WERI-Rb-1 (cell line): Measurements from ENCODE around the gene MRPL49.
A peak's percentile ranks its signal among the peaks of the same experiment; 100 is the strongest.
"Not testable (repeated sequence)": the region's sequence is repeated elsewhere in the genome, so short reads cannot be mapped to it uniquely, and the experiment has no call there.

Source experiments
- DNase-seq: peaks from one replicate; pipeline ENCODE4 v3.0.0-alpha.2; 2020
- H3K27ac ChIP-seq: fragments of 250-450 bp; sonication (Bioruptor Pico); 2 replicates; pipeline ENCODE4 v1.5.1; 2020; ENCODE audit warnings: mild to moderate bottlenecking, moderate library complexity
- H3K27me3 ChIP-seq: fragments of 250-450 bp; sonication (Bioruptor Pico); 2 replicates; pipeline ENCODE4 v1.5.1; 2021; ENCODE audit warnings: mild to moderate bottlenecking, low read depth, moderate library complexity; ENCODE audit not compliant: insufficient read depth, severe bottlenecking
- H3K36me3 ChIP-seq: fragments of 250-450 bp; sonication (Bioruptor Pico); 2 replicates; pipeline ENCODE4 v1.5.1; 2020; ENCODE audit warnings: mild to moderate bottlenecking, moderate library complexity
- H3K4me3 ChIP-seq: 2 replicates; pipeline ENCODE4 v1.5.1; 2011; ENCODE audit warnings: low read depth, mild to moderate bottlenecking, control low read depth, low read length
- H3K9me3 ChIP-seq: fragments of 250-450 bp; sonication (Bioruptor Pico); 2 replicates; pipeline ENCODE4 v1.5.1; 2021; ENCODE audit warnings: mild to moderate bottlenecking, moderate library complexity; ENCODE audit not compliant: severe bottlenecking
- TF ChIP-seq, protein P1 (sequence below): IDR thresholded peaks from 2 replicates; pipeline ENCODE4 v1.5.1; 2011; ENCODE audit warnings: low read depth, mild to moderate bottlenecking, control low read depth, inconsistent platforms, low read length

The MRPL49 gene

GRCh38 chr11:65114538-65115171 is 7.5 kb upstream of the MRPL49 start:
- Histone ChIP-seq H3K36me3 (peaks cover 32% of the 10 kb centered on the region), H3K9me3 (no peaks in the 10 kb centered on the region), H3K27ac (no peak overlapping the region), H3K27me3 (no peaks in the 10 kb centered on the region), H3K4me3 (no peak overlapping the region)
- TF ChIP-seq, protein P1, sequence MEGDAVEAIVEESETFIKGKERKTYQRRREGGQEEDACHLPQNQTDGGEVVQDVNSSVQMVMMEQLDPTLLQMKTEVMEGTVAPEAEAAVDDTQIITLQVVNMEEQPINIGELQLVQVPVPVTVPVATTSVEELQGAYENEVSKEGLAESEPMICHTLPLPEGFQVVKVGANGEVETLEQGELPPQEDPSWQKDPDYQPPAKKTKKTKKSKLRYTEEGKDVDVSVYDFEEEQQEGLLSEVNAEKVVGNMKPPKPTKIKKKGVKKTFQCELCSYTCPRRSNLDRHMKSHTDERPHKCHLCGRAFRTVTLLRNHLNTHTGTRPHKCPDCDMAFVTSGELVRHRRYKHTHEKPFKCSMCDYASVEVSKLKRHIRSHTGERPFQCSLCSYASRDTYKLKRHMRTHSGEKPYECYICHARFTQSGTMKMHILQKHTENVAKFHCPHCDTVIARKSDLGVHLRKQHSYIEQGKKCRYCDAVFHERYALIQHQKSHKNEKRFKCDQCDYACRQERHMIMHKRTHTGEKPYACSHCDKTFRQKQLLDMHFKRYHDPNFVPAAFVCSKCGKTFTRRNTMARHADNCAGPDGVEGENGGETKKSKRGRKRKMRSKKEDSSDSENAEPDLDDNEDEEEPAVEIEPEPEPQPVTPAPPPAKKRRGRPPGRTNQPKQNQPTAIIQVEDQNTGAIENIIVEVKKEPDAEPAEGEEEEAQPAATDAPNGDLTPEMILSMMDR, result no peak
- no peak for DNase-seq

DNA sequence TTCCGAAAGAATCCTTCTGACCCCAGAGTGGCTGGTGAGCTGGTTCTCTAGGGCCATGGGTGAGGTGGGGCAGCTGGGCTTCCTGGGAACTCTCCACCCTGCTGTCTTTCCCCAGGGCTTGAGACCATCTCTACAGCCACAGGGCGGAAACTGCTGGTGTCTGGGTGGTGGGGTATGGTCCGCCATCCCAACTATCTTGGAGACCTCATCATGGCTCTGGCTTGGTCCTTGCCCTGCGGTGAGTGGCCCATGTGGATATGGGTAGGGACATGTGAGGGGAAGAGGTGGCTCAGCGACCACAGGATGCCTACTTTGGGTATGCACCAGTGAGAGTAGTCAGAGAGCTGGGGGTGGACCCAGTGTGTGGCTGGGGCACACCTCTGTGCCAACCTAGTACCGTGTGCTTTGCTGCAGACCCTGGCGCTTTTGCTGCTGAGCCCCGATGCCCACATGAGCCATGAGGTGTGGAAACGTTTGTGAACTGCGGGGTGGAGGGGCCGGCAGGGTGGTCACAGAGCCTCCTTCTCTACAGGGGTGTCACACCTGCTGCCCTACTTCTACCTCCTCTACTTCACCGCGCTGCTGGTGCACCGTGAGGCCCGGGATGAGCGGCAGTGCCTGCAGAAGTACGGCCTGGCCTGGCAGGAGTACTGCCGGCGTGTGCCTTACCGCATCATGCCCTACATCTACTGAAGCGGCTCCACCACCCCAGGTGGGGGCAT is 6.6 kb upstream of the MRPL49 start:
- Histone ChIP-seq H3K27ac (no peak overlapping the region), H3K9me3 (no peaks in the 10 kb centered on the region), H3K36me3 (peaks cover 40% of the 10 kb centered on the region), H3K4me3 (no peak overlapping the region), H3K27me3 (no peaks in the 10 kb centered on the region)
- no peak for DNase-seq
- TF ChIP-seq, protein P1, result no peak

DNA sequence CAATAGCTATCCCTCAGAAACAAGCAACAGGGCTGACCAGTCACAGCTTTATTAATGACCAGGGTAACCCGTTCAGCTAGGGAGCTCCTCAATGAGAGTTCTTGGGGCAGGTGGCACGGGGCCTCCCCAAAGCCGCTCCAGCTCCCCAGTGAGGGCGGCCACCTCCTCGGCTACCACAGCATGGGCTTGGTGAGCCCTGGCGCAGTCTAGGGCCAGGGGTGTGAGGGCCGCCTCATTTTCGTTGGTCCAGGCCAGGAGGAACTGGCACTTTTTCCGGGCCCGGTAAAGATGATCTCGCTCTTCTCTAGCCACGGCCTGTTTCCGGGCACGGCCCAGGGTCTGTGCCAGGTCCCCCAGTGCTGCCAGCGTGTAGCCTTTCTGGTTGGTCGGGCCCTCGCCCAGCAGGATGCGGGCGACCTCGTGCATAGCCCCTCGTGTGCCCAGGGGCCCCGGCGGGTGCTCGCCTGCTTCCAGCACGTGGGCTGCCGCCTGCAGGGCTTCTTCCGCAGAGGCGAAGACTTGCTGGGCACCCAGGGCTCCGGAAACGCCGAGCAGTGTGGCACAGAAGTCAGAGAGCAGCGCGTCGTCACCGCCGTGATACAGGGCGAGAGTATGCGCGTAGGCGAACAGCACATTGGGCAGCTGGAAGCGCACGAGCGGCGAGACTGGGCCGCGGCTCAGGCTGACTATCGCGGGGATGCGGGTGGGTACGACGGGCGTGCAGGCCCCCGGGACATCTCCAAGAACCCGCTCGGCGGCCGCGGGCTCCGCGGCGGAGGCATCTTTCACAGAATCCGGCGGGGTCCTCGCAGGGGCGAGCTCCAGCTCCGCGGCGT is 5.5 kb upstream of the MRPL49 start:
- H3K36me3 ChIP-seq, result peaks cover 51% of the 10 kb centered on the region
- H3K27me3 ChIP-seq, result no peaks in the 10 kb centered on the region
- peak overlapping the region; percentile 84 for H3K27ac ChIP-seq
- no peak for DNase-seq
- H3K4me3 ChIP-seq, result peak overlapping the region; percentile 95
- TF ChIP-seq, protein P1, result no peak
- no peaks in the 10 kb centered on the region for H3K9me3 ChIP-seq

GRCh38 chr11:65117206-65118096 is 4.7 kb upstream of the MRPL49 start, which contains the start of gene ZNHIT2:
TSS of gene ZNHIT2 (minus strand) at chr11:65117701. CDS start at chr11:65117653, 48 bp downstream.
- peak within 1 kb of the TSS; percentile 84 for H3K27ac ChIP-seq
- no peaks in the 10 kb centered on the region for H3K9me3 ChIP-seq
- DNase-seq, result peak; percentile 99
- peak within 1 kb of the TSS; percentile 95 for H3K4me3 ChIP-seq
- H3K36me3 ChIP-seq, result peaks cover 52% of the 10 kb centered on the region
- TF ChIP-seq, protein P1, result peak; percentile 87
- H3K27me3 ChIP-seq, result no peaks in the 10 kb centered on the region

DNA sequence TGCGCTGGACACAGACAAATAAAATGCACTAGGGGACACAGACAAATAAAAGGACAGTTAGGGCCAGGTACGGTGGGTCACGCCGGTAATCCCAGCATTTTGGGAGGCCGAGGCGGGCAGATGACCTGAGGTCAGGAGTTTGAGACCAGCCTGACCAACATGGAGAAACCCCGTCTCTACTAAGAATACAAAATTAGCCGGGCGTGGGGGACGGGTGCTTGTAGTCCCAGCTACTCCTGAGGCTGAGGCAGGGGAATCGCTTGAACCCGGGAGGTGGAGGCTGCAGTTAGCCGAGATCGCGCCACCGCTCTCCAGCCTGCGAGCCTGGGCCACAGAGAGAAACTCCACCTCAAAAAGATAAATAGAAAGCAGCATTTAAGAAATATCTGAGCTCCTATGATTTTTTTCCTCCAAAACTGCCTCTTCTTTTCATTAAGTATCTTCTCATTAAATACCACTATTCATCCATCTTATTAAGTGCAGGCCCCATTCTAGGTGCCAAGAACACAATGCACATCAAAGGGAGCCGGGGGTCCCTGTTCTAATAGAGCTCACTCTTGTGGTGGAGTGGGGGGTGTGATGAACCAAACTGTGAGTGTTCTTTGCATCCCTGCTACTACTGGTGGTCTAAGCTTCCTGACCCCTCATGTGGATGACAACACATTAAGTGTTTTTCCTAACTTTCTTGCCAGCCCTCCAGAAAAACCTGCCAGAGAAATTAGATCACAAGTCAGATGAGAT is 3.9 kb upstream of the MRPL49 start:
- no peaks in the 10 kb centered on the region for H3K9me3 ChIP-seq
- H3K27ac ChIP-seq, result no peak overlapping the region
- no peak for DNase-seq
- H3K27me3 ChIP-seq, result no peaks in the 10 kb centered on the region
- H3K36me3 ChIP-seq, result peaks cover 57% of the 10 kb centered on the region
- H3K4me3 ChIP-seq, result no peak overlapping the region
- TF ChIP-seq, protein P1, result no peak

DNA sequence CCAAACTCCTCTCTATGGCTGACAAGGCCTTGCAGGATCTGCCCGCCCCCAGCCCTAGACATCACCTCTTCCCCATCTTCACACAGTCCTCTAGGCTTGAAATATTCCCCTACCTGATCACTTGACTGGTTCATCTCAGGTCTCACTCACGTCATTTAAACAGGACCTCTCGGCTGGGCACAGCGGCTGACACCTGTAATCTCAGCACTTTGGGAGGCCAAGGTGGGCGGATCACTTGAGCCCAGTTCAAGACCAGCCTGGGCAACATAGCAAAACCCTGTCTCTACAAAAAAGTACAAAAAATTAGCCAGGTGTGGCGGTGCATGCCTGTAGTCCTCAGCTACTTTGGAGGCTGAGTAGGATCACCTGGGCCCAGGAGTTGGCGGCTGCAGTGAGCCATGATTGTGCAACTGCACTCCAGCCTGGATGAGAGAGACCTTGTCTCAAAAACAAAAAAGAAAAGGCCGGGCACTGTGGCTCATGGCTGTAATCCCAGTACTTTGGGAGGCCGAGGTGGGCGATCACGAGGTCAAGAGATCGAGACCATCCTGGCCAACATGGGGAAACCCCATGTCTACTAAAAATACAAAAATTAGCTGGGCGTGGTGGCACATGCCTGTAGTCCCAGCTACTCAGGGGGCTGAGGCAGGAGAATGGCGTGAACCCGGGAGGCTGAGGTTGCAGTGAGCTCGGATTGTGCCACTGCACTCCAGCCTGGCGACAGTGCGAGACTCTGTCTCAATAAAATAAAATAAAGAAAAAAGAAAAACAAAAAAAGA is 3.0 kb upstream of the MRPL49 start:
- not testable (repeated sequence) for H3K4me3 ChIP-seq, H3K27me3 ChIP-seq, H3K9me3 ChIP-seq, DNase-seq, H3K27ac ChIP-seq
- H3K36me3 ChIP-seq, result peaks cover 65% of the 10 kb centered on the region
